NCI-H69 (cell line): Measurements from ENCODE around the gene SLAMF6.

ENCODE experiments used
- DNase-seq: peaks from one replicate; lab custom pipeline; 2025; lab: John Stamatoyannopoulos, UW

SLAMF6 gene

GRCh38 chr1:160466961-160467360 lies 56.1 kb downstream of the SLAMF6 start:
- no peak for DNase-seq

GRCh38 chr1:160465123-160465522 lies 57.9 kb downstream of the SLAMF6 start:
- DNase-seq, result no peak

- no peak for DNase-seq
These were observed 62.3 kb downstream of the SLAMF6 start for GRCh38 chr1:160460683-160461287.

GRCh38 chr1:160460214-160460642 lies 62.8 kb downstream of the SLAMF6 start:
- DNase-seq, result no peak

GRCh38 chr1:160459687-160460086 lies 63.4 kb downstream of the SLAMF6 start:
- DNase-seq, result no peak

GRCh38 chr1:160459056-160459455 lies 64.0 kb downstream of the SLAMF6 start:
- no peak for DNase-seq

GRCh38 chr1:160455153-160455517 lies 67.9 kb downstream of the SLAMF6 start:
- no peak for DNase-seq

GRCh38 chr1:160454371-160455152 lies 68.5 kb downstream of the SLAMF6 start:
- no peak for DNase-seq

GRCh38 chr1:160453443-160453842 lies 69.6 kb downstream of the SLAMF6 start:
- no peak for DNase-seq

GRCh38 chr1:160451859-160452232 lies 71.2 kb downstream of the SLAMF6 start:
- DNase-seq, result no peak

- DNase-seq, result no peak
These were observed 71.8 kb downstream of the SLAMF6 start for GRCh38 chr1:160451119-160451858.

GRCh38 chr1:160449494-160449893 lies 73.6 kb downstream of the SLAMF6 start:
- DNase-seq, result no peak

- DNase-seq, result no peak
These were observed 76.0 kb downstream of the SLAMF6 start for GRCh38 chr1:160446945-160447600.

- DNase-seq, result no peak
These were observed 83.3 kb downstream of the SLAMF6 start for GRCh38 chr1:160439718-160440117.

GRCh38 chr1:160438935-160439334 lies 84.1 kb downstream of the SLAMF6 start:
- DNase-seq, result no peak

GRCh38 chr1:160438317-160438918 lies 84.6 kb downstream of the SLAMF6 start:
- DNase-seq, result no peak

GRCh38 chr1:160437432-160438316 lies 85.4 kb downstream of the SLAMF6 start:
- no peak for DNase-seq

- no peak for DNase-seq
These were observed 86.1 kb downstream of the SLAMF6 start for GRCh38 chr1:160436966-160437365.
